Left ventricle myocardium inferior (tissue), 1 donor: ENCODE results near the gene PYGO2. TPM values are rescaled to one million over a fixed set of nuclear protein-coding genes. Genes with fewer than 3 reads are reported as not detected.

Source experiments
- DNase-seq: peaks from one replicate; pipeline ENCODE4 v3.0.0-alpha.2; 2020
- H3K27ac ChIP-seq: fragments of 200-600 bp; replicated peaks from 2 replicates; pipeline ENCODE4 v1.8.0; 2021
- H3K27me3 ChIP-seq: fragments of 200-600 bp; 2 replicates; pipeline ENCODE4 v1.8.0; 2021; ENCODE audit warnings: low read depth
- H3K36me3 ChIP-seq: fragments of 200-600 bp; 2 replicates; pipeline ENCODE4 v1.8.0; 2021
- H3K4me1 ChIP-seq: fragments of 200-600 bp; 2 replicates; pipeline ENCODE4 v1.8.0; 2021
- H3K4me3 ChIP-seq: fragments of 200-600 bp; 2 replicates; pipeline ENCODE4 v1.8.0; 2021; ENCODE audit warnings: mild to moderate bottlenecking, moderate library complexity
- H3K9me3 ChIP-seq: fragments of 200-600 bp; replicated peaks from 2 replicates; pipeline ENCODE4 v1.8.0; 2021
- intact Hi-C: fragments of 100-400 bp; cut with micrococcal nuclease; formaldehyde crosslinking; loops from one replicate; pipeline ENCODE4 v1.11.0; 2022
- total RNA-seq: library from RNA; stranded (reverse); fragmentation: NEBNext Ultra II Directional; extraction: Animal tissue kit (Norgen Biotek cat#: 25700); gene quantifications from one replicate; pipeline ENCODE4 v1.2.1, GENCODE V29; 2021
- TF ChIP-seq, protein P1 (sequence below): fragments of 200-600 bp; IDR thresholded peaks from 2 replicates; pipeline ENCODE4 v1.8.0; 2021; ENCODE audit warnings: antibody characterized with exemption, mild to moderate bottlenecking, borderline replicate concordance
- donor health status: DM: no; HTN: yes; CAD: no; lungs with severe emphysema.

The PYGO2 gene
- total RNA-seq, 1 donor from 2014 or later, result 12.9 TPM

GRCh38 chr1:154969860-154970452 lies 8.4 kb upstream of the PYGO2 start:
- peak overlapping the region; percentile 97 for H3K27ac ChIP-seq
- H3K9me3 ChIP-seq, result no peaks in the 10 kb centered on the region
- H3K4me3 ChIP-seq, result peak overlapping the region; percentile 82
- intact Hi-C loops, result no loop called here
- peak; percentile 32 for DNase-seq
- peaks cover 74% of the 10 kb centered on the region for H3K4me1 ChIP-seq
- peaks cover 42% of the 10 kb centered on the region for H3K36me3 ChIP-seq
- TF ChIP-seq, protein P1, sequence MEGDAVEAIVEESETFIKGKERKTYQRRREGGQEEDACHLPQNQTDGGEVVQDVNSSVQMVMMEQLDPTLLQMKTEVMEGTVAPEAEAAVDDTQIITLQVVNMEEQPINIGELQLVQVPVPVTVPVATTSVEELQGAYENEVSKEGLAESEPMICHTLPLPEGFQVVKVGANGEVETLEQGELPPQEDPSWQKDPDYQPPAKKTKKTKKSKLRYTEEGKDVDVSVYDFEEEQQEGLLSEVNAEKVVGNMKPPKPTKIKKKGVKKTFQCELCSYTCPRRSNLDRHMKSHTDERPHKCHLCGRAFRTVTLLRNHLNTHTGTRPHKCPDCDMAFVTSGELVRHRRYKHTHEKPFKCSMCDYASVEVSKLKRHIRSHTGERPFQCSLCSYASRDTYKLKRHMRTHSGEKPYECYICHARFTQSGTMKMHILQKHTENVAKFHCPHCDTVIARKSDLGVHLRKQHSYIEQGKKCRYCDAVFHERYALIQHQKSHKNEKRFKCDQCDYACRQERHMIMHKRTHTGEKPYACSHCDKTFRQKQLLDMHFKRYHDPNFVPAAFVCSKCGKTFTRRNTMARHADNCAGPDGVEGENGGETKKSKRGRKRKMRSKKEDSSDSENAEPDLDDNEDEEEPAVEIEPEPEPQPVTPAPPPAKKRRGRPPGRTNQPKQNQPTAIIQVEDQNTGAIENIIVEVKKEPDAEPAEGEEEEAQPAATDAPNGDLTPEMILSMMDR, result no peak
- H3K27me3 ChIP-seq, result no peaks in the 10 kb centered on the region

DNA sequence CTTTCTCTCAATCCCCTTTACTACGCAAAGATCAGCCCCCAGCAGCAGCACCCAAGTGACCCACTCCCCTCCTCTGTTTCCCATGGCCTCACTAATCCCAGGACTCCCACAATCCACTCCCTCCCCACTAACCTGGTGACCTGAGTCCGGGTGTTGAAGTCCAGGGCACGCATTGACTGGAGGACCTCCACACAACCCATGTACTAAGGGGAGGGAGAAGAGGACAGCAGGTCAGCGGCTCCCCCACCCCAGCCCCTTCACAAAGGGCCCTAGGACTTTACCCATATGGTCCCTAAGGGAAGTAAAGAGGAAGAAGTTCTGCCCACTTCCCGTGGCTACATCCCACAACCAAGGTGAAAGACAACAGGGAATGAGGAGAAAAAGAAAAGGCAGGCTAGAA lies 7.7 kb upstream of the PYGO2 start:
- Histone ChIP-seq H3K27ac (peak overlapping the region; percentile 97), H3K27me3 (no peaks in the 10 kb centered on the region), H3K36me3 (peaks cover 49% of the 10 kb centered on the region), H3K4me1 (peaks cover 74% of the 10 kb centered on the region), H3K9me3 (no peaks in the 10 kb centered on the region), H3K4me3 (peak overlapping the region; percentile 82)
- TF ChIP-seq, protein P1, result no peak
- DNase-seq, result no peak
- intact Hi-C loops, result no loop called here

DNA sequence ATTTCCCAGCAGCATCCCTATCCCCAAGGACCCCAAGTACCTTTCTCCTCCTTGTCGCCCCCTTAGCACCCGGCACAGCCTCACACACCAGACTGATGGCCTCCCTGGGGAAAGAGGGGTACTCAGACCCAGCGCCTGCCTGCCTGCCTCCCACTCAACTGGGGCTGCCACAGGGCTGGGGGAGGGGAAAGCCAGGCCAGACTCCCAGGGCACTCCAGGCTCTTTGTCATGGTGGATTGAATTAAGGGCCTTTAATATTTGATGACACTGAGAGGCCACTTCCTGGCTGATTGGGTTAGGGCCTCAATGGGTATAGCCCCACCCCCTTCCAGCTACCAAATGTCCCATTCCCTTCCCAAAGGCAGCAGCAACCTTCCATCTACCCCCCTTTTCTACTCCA lies 7.1 kb upstream of the PYGO2 start:
- Histone ChIP-seq H3K27me3 (no peaks in the 10 kb centered on the region), H3K36me3 (peaks cover 54% of the 10 kb centered on the region), H3K9me3 (no peaks in the 10 kb centered on the region), H3K4me3 (no peak overlapping the region), H3K27ac (peak overlapping the region; percentile 97), H3K4me1 (peaks cover 70% of the 10 kb centered on the region)
- TF ChIP-seq, protein P1, result no peak
- intact Hi-C loops, result no loop called here
- no peak for DNase-seq

DNA sequence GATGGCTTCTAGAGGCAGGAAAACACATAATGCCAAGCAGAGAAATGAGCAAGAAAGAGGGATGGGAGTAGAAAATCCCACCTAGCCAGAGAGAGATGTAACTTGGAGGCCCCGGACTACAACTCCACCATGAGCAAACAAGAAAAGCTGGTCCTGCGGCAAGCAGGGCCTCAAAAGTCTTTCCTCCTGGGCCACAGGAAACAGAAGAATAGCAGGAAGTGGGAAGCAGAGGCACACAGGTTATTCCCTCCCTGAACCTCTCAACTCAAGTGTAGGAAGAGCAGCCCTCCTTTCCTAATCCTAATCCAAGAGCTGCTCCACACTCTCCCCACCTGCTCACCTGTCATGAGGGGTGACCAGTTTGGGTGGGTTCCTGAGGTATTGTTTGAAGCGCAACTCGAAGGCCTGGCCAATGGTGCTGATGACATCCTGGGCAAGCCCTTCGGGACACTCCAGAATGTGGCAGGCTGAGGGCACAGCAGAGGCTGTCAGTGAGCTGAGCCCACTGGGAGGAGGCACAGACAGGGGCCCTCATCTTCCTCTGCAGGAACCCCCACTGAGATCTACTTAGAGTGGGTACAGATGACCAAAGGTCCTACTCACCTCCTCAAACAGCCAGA lies 5.9 kb upstream of the PYGO2 start:
- H3K27me3 ChIP-seq, result no peaks in the 10 kb centered on the region
- no peak overlapping the region for H3K4me3 ChIP-seq
- TF ChIP-seq, protein P1, result no peak
- no peak for DNase-seq
- peak overlapping the region; percentile 64 for H3K27ac ChIP-seq
- intact Hi-C loops, result no loop called here
- H3K9me3 ChIP-seq, result no peaks in the 10 kb centered on the region
- peaks cover 70% of the 10 kb centered on the region for H3K4me1 ChIP-seq
- H3K36me3 ChIP-seq, result peaks cover 62% of the 10 kb centered on the region

DNA sequence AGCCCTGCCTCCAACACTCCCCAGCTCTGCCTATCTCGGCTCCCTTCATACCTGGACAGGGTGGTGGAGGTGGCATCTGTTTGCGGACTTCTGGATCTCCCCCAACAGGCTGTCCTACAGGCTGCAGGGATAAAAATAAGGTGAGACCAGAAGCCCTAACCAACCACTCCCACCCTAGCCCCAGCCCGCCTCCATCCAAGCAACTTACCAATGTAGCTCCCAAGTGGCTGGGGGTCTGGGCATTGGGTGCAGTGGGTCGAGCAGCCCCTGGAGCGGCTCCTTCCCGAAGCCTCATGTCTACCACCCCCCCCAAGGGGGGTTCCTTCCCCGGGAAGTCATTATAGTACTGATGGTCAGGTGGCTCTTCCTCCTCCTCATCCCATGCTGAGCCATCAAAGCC lies 4.5 kb upstream of the PYGO2 start:
- intact Hi-C loops, result no loop called here
- H3K36me3 ChIP-seq, result peaks cover 62% of the 10 kb centered on the region
- H3K27me3 ChIP-seq, result no peaks in the 10 kb centered on the region
- peaks cover 70% of the 10 kb centered on the region for H3K4me1 ChIP-seq
- TF ChIP-seq, protein P1, result no peak
- no peak for DNase-seq
- H3K4me3 ChIP-seq, result no peak overlapping the region
- no peaks in the 10 kb centered on the region for H3K9me3 ChIP-seq
- H3K27ac ChIP-seq, result peak overlapping the region; percentile 64
